ENCODE data around the gene KRTAP10-3.

The KRTAP10-3 gene

DNA sequence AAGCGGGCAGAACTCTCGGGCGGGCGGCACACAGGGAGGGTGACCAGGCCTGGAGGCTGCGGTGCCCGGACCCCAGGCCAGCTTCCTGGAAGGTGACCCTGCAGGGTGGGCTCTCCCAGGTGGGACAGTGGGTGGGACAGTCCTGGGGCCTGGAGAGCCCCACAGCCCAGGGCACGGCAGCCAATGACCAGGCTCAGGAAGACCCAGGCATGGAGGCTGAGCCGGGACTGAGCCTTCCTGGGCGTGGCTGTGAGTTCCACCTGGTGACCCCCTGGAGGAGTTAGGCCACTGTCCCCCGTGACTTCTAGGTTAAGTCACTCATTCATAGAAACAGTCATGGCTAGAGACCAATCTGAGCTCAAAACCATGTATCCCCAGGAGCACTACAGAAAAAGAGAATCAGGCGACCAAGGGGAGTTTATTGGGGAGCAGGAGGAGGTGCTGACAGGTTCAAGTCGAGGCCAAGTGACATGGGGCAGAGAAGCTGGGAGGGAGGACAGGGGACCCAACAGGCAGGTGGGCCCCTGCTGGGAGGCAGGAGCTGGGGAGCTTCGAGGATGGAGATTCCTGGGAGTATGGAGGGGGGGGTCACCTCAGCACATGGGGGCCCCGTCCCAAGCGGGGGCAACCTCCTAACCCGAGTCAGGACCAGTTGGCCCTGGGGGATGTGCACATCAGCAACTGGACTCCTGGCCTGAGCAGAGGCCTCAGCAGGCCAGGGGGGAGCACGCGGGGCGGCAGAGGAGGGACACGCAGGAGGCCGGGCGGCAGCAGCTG is 20.6 kb upstream of the KRTAP10-3 start:
- Histone ChIP-seq H3K27me3 (ENCODE audit: low read length) (no peaks in the 10 kb centered on the region), H4K20me1 (ENCODE audit: low read depth, low read length) (no peaks in the 10 kb centered on the region), H3K4me2 (ENCODE audit: low read depth, low read length, poor library complexity, severe bottlenecking) (no peak overlapping the region), H3F3A (ENCODE audit: insufficient read depth) (no peaks in the 10 kb centered on the region), H3K9ac (ENCODE audit: low read length) (no peak overlapping the region), H2AFZ (ENCODE audit: low read depth, low read length, severe bottlenecking) (no peak overlapping the region), H3K4me3 (ENCODE audit: insufficient read depth, low read length, poor library complexity, severe bottlenecking) (no peak overlapping the region), H3K9me2 (replicated peaks; ENCODE audit: insufficient read depth, low read length) (no peaks in the 10 kb centered on the region), H3K36me3 (ENCODE audit: low read length) (no peaks in the 10 kb centered on the region), H3K9me3 (ENCODE audit: insufficient read depth, low read length) (peaks cover 10% of the 10 kb centered on the region; the same call in 1 of the 2 replicates), H3K79me2 (ENCODE audit: insufficient read depth, low read length) (no peaks in the 10 kb centered on the region), H3K27ac (ENCODE audit: low read depth, low read length) (no peak overlapping the region)
- TF ChIP-seq, protein P1, sequence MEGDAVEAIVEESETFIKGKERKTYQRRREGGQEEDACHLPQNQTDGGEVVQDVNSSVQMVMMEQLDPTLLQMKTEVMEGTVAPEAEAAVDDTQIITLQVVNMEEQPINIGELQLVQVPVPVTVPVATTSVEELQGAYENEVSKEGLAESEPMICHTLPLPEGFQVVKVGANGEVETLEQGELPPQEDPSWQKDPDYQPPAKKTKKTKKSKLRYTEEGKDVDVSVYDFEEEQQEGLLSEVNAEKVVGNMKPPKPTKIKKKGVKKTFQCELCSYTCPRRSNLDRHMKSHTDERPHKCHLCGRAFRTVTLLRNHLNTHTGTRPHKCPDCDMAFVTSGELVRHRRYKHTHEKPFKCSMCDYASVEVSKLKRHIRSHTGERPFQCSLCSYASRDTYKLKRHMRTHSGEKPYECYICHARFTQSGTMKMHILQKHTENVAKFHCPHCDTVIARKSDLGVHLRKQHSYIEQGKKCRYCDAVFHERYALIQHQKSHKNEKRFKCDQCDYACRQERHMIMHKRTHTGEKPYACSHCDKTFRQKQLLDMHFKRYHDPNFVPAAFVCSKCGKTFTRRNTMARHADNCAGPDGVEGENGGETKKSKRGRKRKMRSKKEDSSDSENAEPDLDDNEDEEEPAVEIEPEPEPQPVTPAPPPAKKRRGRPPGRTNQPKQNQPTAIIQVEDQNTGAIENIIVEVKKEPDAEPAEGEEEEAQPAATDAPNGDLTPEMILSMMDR (IDR thresholded peaks at IDR 0.05; ENCODE audit: insufficient read depth, low read length, poor library complexity, severe bottlenecking): no peak
- no peak for TF ChIP-seq EZH2phosphoT487 (conservative IDR thresholded peaks at IDR 0.05; ENCODE audit: low read length)

GRCh38 chr21:44578371-44579055 is 19.9 kb upstream of the KRTAP10-3 start:
- Histone ChIP-seq H3K36me3 (ENCODE audit: low read length) (no peaks in the 10 kb centered on the region), H3K9me2 (replicated peaks; ENCODE audit: insufficient read depth, low read length) (no peaks in the 10 kb centered on the region), H3K9me3 (ENCODE audit: insufficient read depth, low read length) (peaks cover 10% of the 10 kb centered on the region; the same call in 1 of the 2 replicates), H3K27ac (ENCODE audit: low read depth, low read length) (no peak overlapping the region), H3K27me3 (ENCODE audit: low read length) (no peaks in the 10 kb centered on the region), H3K4me2 (ENCODE audit: low read depth, low read length, poor library complexity, severe bottlenecking) (no peak overlapping the region), H3K4me3 (ENCODE audit: insufficient read depth, low read length, poor library complexity, severe bottlenecking) (no peak overlapping the region), H3K9ac (ENCODE audit: low read length) (no peak overlapping the region), H3F3A (ENCODE audit: insufficient read depth) (no peaks in the 10 kb centered on the region), H3K79me2 (ENCODE audit: insufficient read depth, low read length) (no peaks in the 10 kb centered on the region), H4K20me1 (ENCODE audit: low read depth, low read length) (no peaks in the 10 kb centered on the region), H2AFZ (ENCODE audit: low read depth, low read length, severe bottlenecking) (no peak overlapping the region)
- TF ChIP-seq EZH2phosphoT487 (conservative IDR thresholded peaks at IDR 0.05; ENCODE audit: low read length): no peak

- no peak overlapping the region for H3K27ac ChIP-seq (ENCODE audit: low read depth, low read length)
- no peaks in the 10 kb centered on the region for H3K9me3 ChIP-seq (ENCODE audit: insufficient read depth, low read length)
- no peaks in the 10 kb centered on the region for H4K20me1 ChIP-seq (ENCODE audit: low read depth, low read length)
- H3K4me3 ChIP-seq (ENCODE audit: insufficient read depth, low read length, poor library complexity, severe bottlenecking): no peak overlapping the region
- no peaks in the 10 kb centered on the region for H3K79me2 ChIP-seq (ENCODE audit: insufficient read depth, low read length)
- H3K9ac ChIP-seq (ENCODE audit: low read length): no peak overlapping the region
- no peaks in the 10 kb centered on the region for H3K27me3 ChIP-seq (ENCODE audit: low read length)
- no peak overlapping the region for H2AFZ ChIP-seq (ENCODE audit: low read depth, low read length, severe bottlenecking)
- no peaks in the 10 kb centered on the region for H3F3A ChIP-seq (ENCODE audit: insufficient read depth)
- no peaks in the 10 kb centered on the region for H3K9me2 ChIP-seq (replicated peaks; ENCODE audit: insufficient read depth, low read length)
- H3K4me2 ChIP-seq (ENCODE audit: low read depth, low read length, poor library complexity, severe bottlenecking): no peak overlapping the region
- TF ChIP-seq, protein P1 (IDR thresholded peaks at IDR 0.05; ENCODE audit: insufficient read depth, low read length, poor library complexity, severe bottlenecking): no peak
- TF ChIP-seq EZH2phosphoT487 (conservative IDR thresholded peaks at IDR 0.05; ENCODE audit: low read length): no peak
- H3K36me3 ChIP-seq (ENCODE audit: low read length): no peaks in the 10 kb centered on the region
Measured at GRCh38 chr21:44576025-44576420, 17.4 kb upstream of the KRTAP10-3 start.
